Stimulated activated CD4-positive, alpha-beta T cell treated with anti-CD3 and anti-CD28 coated beads, Interleukin-15, amount 100 ng/mL, for 48 hours (primary cell): ENCODE measurements around the gene MIER2.

Source experiments
- DNase-seq, 2 donors: peaks; one replicate each; pipeline ENCODE4 v3.0.0-alpha.2; 2020; ENCODE audit warnings: low read depth in 2 of 2

MIER2 gene

DNA sequence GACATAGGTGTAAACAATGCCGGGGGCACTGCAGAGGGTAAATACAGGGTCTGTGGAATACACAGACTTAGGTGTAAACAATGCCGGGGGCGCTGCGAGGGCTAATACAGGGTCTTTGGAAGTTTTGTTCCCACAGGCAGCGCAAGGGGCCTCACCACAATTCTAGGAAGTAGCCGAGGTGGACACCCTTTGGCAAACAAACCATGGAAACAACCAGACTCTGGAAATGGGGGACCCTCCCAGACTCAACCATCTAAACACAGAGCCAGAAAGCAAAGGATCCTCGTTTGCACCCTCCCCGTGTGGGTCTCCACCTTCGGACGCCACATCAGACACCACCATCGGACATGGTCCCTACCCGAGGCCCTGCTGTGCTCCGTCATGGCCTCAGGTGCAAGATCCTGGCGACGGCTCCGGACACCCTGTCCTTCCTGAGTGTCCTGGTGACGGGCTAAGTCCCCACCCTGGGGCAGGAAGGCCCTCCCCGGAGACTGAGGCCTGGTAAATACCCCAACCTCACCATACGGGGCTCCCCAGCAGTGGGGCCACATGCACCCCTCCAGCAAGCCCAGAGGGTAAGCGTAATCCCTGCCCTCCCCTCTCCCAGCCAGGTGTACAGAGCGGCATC lies 36.7 kb downstream of the MIER2 start:
- no peak for DNase-seq

DNA sequence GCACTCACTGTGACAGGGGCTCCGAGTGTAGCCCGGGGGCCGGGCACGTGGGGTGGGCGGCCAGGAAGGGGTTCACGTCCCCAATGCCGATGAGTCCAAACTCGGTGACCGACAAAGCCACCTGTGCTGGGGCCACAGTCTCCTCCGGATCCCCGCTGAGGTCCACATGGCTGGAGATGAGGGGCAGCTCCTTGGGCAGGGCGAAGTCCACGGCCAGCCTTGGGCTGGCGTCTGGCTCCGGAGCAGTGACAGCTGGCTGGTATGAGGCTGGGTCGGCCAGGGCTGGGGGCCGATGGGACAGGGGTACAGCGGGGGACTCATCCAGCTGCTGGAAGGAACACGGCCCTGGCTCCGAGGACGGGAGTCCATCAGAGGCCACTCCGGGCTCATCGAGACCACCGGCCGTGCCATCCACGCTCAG lies 37.5 kb downstream of the MIER2 start:
- DNase-seq = no peak

DNA sequence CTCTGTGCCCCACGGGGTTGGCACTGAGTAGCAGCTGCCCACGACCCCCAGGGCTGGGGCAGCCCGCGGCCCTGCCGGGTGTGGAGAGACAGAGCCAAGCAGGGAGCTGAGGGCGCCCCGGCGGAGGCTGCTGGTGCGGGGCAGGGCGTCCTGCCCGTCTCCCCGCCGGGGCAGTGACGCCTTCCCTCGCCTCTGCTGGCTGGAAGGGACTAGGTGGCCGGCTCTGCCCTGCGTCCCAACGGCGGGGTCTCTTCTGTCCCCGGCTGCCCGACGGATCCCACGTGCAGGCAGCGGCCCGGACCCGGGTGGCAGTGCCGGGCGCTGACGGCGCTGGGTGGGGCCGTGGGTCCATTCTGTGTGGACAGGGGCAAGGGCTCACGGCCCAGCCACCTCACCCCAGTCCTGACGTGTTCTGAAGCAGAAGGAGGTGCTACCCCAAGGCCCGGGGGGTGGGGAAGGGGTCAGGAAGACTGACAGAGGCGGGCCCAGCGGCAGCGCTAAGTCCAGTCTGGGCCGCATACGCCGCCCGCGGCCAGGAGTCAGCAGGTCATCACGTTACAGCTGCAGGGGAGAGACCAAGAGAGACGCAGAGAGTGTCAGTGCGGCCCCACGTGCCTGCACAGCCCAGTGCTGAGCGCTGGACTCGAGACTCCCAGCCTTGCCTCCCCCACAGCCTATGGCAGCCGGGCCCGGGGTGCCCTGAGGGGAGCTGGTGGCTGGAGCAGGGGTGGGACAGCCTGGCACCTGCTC lies 38.3 kb downstream of the MIER2 start:
- DNase-seq = no peak

DNA sequence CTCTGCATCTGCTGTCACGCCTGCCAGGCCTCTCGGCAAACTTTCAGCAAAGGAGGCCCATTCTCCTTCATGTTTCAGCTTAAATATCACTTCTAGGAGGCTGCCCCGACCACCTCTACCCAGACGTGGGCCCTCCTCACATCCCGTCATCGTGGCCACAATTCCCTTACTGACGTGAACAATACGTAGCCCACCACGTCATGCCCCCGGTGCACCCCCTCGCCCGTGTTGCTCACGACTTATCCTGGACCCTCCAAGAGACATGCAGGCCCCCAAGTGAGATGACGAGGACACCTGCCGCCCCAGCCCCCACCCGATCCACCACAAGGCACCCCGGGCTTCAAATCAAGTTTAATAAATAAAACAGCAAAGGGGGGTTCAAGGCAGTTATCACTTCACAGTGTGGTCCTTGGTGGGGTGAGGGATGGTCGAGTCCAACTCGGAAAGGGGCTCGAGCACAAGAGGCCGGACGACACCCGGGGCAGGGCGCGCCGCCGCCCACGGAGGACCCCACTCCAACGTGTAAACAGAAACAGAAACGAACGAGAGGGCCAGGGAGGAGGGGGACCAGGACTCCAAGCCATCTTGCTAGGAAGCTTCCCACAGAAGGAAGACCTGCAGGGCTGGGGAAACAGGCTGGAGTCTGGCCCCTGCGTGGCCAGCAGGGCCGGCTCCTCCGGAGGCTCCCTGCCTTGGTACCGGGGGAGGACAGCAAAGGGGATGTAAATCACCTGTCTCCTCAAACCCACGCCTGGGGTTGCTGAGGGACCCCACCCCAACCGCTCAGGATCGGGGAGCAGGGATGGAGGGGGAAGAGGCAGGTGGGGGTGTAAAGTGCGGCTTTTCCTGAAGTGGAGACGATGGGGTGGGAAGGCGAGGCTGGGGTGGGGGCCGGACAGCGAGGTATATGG lies 39.1 kb downstream of the MIER2 start:
- no peak for DNase-seq

DNA sequence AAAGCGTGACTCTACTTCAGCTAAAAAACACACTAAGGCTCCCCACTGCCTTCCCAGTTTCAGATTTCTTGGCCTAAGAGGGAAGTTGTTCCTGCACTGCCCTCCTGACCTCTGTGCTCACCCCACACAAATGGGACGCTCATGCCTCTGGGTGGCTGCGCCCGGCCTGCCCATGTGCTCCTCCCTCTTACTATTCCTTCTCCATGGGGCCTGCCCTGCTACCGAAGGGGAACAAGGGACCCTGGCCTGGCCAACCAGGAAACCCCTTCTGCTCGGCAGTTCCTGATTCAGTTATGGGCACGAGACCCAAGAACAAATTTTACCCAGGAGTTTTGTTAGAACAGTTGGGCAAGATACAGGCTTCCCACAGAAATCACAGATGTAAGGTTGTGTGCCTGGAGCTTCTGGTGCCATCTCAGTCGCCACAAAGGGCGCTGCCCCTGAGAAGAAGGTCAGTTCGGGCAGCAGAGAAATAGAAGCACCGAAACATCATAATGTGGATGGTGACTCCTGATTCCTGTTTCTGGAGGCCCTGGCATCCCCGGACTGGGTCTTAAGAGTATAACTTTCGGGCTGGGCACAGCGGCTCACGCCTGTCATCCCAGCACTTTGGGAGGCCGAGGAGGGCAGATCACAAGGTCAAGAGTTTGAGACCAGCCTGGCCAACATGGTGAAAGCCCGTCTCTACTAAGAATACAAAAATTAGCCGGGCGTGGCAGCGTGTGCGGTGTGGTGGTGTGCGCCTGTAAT lies 47.9 kb downstream of the MIER2 start:
- no peak for DNase-seq

DNA sequence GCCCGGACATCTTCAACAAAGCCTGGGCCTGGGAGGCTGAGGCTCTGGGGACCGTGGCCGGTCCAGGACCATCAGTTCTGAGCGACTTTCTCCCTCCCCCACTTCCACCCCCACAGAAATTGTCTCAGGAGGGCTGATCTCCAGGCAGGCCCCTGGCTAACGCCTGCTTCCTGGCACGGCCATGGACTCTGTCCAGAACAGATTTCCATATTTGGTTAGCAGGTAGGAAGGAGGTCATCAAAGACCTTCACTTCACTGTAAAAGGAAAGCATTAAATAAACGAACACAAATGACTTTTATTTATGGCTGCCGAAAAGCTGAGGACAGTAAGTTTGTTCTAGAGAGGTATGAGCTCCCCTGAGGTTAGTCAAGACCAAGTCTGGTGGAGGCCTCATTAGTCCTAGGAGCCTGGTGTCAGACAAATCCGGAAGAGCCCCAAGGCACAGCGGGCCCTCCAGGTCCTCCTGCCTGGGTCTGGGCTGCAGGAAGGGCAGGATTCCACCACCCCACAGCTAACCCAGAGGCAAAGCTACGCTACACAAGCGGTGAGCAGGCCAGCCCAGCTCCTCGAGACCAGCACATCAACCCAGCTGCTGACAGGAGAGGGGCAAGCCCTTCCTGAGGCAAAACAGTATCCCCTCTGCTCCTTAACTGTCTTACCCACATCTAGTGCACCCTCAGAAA lies 48.8 kb downstream of the MIER2 start:
- DNase-seq = no peak

DNA sequence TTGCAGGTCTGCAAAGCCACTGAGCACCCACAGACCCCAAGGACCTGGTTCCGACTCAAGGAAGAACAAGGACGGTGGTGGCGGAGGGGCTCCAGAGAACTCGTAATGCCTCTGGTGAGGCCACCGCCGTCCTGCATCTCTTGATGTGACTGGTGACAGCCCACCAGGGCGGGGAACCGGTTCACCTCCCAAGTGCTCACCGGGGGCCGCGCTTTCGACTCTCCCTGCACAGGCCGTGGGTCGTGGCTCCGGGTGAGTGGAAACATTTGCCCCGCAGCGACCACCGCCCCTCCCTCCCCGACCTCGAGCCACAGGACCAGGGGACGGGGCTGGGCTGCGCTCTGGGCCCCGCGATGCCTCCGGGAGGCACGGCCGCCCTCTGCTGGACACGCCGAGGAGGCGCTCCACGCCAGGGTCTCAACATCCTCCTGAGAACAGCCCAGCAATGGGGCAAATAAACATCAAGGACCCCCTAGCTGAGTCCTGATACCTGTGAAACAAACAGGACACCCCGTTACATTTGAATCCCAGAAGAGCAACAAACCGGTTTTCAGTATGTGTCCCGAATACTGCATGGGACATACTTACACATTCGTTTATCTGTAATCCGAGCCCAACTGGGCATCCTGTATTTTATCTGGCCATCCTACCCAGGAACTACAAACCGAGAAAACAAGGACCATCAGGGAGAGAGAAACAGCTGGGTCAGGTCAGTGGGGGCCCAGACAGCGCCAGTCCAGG lies 49.5 kb downstream of the MIER2 start:
- peak in 1 of 2 donors; percentile 34 for DNase-seq

DNA sequence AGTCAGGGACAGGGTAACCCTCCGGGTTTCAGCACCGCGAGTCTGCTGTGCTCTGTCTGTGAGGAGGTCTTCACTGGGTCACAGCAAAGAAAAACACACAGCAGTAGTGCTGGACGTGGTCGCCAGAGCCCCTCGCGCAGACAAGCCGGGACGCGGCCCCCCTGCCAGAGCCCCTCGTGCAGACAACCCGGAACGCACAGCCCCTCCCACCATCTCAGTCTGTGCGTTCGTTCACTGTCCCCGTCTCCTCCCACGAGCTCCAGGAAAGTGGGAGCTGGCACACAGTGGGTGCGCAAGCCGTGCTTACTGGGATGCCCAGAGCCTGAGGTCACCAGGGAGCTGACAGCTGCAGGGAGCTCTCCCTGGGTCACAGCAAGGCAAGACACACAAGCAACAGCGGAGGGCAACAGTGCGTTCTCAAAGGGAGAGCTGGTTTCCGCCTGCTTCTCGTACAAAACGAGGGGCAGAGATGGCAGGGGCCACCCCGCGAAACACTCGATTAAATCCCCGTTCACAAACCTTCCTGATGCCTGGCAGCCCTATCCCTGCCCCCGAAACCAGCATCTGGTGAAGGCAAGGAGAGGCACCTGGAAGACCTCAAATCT lies 50.2 kb downstream of the MIER2 start:
- DNase-seq = no peak

DNA sequence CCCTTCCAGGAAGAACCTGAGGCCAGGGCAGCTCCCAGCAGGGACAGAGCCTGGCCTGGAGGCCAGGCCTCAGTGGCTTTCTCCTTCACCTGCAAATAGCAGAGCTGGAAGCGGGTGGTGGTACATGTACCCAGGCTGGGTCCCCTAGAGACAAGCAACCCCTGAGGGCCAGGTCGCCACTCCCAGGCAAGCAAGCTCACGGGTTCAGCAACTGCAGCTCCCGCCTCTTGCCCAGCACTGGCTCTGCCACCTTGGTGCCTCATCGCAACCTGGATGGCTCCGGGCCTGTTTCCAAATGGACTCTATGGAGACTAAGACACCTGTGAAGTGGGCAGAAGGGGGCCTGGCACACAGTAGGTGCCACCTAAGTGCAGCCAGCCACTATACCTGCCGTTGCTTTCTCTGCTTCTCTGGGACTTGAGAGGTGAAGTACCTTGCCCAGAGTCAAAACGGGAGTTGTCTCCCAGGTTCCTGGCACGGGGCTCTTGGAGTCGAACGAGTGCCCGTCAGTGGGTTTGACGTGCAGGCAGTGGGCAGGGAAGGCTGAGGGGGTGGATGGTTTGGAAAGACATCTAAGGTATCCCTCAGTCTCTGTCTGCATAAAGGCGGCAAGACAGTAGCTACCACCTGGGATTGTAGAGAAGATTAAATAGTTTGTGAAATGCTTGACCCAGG lies 51.0 kb downstream of the MIER2 start:
- no peak for DNase-seq

DNA sequence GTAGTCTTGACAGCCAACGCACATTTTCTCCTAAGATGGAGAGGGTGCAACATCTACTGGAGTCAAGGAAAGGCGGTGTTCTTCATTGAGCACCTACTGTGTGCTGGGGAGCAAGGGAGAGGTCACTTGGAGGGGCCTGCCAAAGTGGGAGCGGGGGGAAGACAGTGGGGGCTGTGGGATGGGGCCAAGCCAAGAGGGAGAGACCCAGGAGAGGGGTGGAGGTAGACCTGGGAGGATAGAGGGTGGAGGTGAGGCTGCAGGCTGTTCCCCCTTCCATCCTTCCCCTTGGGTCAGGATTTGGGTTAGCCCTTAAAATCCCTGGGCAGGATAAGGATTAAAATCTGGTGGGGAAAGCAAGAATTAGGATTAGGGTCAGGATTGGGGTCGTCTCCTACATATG lies 51.6 kb downstream of the MIER2 start:
- no peak for DNase-seq

DNA sequence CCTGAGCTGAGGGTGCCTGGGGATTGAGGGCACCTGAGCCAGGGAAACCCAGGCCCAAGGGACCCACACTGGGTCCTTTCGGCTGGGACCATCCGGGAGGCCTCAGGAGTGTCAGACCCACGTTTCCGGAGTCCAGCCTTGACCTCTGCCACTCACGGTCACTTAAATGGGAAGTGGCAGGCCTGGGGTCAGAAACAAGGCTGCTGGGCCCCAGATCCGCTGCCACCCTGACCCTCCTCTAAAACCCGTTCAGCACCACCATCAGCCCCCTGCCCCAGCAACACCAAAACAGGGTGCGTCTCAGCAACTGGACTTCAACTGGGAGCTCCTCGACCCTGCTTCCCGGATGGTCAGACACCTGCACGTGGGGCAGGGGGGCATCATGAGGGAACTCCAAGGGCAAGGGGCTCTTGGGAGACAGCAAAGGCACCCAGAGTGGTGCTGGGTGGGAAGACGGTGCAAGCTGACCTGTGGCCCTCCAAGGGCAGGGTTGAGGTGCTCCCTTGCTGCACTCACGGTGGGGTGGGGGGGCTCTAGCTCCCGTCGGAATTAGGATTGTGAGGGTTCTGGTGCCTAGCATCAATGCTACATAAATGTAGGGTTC lies 52.2 kb downstream of the MIER2 start:
- DNase-seq = no peak

DNA sequence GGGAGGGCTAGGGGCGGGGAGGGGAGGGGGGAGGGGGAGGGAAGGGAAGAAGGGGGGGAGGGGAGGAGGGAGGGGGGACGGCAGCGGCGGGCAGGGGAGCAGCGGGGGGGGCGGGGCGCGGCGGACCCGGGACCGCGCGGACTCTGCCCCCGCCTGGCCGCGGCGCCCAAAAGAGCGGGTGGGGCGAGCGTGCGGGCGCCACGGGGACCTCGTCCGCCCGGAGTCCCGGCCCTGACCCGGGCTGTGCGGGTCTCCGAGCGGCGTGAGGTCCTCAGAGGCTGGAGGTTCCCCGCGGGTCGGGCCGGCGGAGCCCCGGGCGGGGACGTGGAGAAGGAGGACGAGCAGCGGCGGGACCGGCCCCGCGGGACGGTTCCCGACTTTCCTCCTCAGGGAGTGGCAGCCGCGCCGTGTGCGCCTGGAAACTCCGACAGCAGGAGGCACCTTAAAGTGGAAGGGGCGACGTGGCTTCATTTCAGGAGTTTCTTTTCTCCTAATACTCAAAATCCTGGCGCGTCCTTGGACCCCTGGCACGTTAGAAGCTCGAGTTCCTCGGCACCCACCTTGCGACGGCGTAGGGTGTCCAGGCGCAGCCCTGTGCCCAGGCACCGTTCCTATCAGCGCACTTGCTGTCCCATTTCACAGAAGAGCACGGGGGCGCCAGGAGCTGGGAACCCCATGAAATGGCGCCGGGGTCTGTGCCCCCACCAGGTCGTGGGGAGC lies 52.9 kb downstream of the MIER2 start:
- no peak for DNase-seq

DNA sequence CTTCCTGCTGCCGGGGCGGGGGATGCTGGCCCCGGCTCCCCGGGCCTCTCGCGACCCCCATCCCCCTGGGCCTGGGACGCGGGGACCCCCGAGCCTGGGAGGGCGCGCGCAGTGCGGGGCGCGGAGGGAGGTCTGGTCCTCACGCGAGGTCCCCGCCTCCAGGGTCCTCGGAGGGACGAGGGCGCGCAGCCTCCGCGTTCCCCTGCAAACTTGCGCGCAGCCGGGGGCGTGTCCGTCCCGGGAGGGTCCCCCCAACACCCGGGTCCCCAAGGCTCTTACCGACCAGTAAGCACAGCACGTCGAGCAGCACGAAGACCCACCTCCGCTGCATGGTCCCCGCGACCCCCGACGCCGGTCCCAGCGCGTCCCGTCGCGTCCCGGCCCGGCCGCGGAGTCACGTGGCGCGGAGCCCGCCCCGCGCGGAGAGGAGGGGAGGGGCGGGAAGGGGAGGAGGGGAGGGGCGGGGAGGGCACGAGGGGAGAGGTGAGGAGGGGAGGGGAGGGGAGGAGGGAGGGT lies 53.5 kb downstream of the MIER2 start, which contains the start of gene PLPP2:
Gene PLPP2, minus strand, starts transcription at position 398 of the 516 bp plus-strand sequence. Its CDS starts 67 bp downstream, at position 331.
- DNase-seq = no peak

DNA sequence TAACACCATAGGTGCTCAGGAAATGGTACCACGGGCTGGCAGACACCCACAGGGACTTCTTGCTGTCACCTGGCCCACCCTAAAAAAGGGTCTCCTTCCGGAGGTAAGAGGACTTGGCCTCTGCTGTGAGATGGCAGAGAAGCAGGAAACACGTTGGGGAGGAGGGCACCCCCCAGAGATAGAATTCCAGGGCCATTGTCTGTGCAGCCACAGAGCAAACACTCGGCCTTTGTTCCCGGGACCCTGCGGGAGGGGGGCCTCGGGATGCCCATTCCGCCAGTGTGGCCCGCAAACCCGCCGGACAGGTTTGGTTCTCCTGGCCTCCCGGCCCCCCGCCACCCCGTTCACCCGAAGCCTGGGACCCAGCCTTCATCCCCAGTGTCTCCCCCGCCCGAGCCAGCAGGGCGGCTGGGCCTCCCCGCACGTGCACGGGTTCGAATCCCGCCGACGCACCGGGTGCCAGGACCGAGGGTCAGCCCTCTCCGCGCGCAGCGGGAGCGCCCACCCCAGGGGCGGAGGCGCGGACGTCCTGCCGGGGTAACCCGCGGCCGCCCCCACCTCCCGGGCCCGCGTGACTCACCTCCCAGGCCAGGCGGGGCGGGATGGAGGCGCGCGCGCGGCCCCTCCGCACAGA lies 54.1 kb downstream of the MIER2 start:
- DNase-seq = no peak

DNA sequence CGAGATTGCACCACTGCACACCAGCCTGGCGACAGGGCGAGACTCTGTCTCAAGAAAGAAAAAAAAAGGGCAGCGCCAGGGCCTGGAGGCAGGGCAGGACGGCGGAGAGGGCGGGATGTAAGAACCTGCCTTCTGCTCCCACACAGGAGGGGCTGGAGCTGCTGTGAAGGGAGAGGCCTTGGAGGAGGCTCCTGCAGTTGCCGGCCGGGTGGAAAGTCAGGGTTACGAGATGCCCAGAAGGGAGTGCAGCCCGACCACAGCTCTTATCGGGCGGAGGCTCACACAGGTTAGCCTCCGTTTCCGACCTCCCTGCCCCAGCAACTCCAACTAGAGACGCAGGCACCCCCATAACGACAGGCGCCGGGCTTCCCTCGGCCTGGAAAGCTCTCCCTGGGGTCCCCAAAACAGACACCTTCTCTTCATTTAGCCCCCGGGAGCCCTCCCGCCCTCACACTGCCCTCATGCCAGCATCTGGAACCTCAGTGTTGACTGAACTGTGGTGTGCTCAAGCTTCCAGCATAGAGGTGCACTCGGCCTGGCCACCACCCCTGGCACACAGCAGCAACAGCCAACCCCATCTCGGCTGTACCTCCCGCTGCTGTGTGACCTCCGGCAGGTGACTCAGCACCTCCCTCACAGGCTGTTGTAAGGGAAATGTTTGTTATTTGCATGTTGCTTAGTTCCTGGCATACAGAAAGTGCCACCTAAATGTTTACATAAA lies 54.8 kb downstream of the MIER2 start:
- DNase-seq = peak in 1 of 2 donors; percentile 10

DNA sequence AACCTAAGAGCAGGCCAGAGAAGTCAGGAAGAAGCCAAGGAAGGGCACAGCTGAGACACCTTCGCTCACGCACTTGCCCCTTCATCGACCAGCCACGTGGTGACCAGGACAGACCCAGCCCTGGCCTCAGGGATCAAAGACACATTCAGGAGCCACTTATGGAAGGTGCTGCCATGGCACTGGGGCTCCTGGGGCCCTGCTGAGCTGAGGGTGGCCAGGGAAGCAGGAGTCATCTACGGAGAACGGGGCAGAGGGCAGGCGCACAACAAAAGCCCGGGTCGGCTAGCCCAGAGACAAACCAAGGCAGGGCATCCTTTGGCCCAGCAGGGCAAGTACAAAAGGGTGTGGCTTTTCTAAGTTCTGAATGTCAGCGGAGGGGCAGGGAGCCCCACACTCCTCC lies 55.7 kb downstream of the MIER2 start:
- DNase-seq = no peak

DNA sequence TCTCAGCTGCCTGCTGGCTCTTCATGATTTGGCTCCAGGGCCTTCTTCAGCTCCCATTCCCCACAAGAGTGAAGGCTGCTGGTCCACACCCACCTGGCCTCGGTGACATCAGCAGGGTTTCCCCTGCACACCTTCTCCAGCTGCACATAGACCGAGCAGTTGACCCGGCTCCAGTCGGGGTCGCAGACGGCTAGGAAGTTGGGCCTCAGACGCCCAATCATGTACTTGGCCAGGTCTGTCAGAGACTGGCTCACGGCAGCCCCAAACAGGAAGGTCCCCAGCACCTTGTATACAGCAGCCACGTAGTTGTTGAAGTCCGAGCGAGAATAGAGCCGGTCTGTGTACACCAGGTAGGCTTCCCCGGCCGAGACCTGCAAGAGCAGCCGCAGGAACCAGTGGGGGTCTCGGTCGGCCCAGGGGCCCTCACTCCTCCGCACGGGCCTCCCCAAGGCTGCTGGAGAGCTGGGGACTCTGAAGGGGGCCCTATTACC lies 57.2 kb downstream of the MIER2 start:
- DNase-seq = no peak
